GM10266 (cell line): Measurements from ENCODE around the gene RETREG1.
A peak's percentile ranks its signal among the peaks of the same experiment; 100 is the strongest.

Experiments
- DNase-seq: peaks from one replicate; pipeline ENCODE4 v3.0.0; 2012; ENCODE audit errors: extremely low spot score
- CTCF ChIP-seq: IDR thresholded peaks from 2 replicates; pipeline ENCODE4 v1.5.1; 2012; ENCODE audit warnings: mild to moderate bottlenecking, low read depth; ENCODE audit not compliant: control insufficient read depth, insufficient read depth; ENCODE audit errors: missing control alignments

Gene RETREG1, protein sequence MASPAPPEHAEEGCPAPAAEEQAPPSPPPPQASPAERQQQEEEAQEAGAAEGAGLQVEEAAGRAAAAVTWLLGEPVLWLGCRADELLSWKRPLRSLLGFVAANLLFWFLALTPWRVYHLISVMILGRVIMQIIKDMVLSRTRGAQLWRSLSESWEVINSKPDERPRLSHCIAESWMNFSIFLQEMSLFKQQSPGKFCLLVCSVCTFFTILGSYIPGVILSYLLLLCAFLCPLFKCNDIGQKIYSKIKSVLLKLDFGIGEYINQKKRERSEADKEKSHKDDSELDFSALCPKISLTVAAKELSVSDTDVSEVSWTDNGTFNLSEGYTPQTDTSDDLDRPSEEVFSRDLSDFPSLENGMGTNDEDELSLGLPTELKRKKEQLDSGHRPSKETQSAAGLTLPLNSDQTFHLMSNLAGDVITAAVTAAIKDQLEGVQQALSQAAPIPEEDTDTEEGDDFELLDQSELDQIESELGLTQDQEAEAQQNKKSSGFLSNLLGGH

DNA sequence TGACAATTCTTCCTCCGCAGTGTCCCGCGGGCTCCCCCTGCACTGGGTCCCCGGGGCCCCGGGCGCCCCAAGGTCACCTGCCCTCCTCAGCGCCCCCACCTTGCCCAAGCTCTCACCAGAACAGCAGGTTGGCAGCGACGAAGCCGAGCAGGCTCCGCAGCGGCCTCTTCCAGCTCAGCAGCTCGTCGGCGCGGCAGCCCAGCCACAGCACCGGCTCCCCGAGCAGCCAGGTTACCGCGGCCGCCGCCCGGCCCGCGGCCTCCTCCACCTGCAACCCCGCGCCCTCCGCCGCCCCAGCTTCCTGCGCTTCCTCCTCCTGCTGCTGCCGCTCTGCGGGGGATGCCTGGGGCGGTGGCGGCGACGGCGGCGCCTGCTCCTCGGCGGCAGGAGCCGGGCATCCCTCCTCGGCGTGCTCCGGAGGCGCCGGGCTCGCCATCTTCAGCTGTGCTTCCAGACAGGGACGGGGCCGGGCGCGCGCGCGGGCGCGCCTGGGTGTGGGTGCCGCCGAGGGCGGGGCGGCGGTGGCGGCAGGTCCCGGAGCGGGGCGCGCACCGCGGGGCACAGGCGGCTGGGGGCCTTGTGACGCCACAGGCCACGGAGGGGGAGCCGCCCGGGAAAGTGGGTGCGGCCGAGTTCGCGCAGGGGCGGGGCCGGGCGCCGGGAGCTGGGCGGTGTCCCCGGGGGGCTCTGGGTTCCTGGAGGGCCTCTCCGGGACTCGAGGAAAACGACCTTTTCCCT is at the start of gene RETREG1:
TSS of gene RETREG1 (minus strand) at position 462 of the 738 bp plus-strand sequence. CDS start at position 436, 26 bp downstream.
- peak; percentile 62 for DNase-seq
- TF ChIP-seq CTCF = no peak

DNA sequence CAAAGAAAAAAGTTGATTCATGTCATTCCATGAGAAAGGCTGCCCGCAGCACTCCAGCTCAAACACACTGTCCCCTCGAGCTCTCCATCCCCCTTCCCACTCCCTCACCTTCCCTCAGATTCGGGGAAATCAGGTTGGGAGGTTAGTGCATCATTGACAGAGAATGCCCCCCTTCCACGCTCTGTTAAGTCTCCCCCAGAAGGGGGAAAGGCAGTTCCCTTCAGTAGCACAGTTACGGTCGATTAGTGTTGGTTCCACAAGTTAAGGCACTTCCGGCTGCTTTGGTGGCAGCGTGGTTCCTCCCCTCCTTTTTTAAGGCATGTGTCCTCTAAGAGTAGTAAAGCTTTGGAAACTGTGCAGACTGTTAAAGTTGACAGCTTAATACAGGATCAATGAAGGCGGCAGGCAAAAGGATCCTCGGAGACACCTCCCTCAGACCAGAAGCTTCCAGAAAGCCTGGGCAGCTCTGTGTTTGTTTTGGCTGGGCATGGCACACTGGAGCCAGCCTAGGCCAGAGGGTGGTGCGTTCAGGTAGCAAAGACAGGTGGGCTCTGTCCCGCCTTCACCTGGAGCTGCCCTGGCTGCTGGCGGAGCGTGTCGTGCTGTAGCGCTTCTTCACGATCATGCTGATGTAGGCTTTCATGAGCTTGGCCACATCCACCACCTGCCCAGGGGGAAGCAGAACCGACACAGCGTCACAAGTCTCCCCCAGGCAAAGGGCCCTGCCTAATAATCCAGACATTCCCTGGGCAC is 49.5 kb upstream of the RETREG1 start:
- DNase-seq = no peak
- TF ChIP-seq CTCF = no peak

- no peak for DNase-seq
- no peak for TF ChIP-seq CTCF
Observed at GRCh38 chr5:16665601-16666000, 48.8 kb upstream of the RETREG1 start.

DNA sequence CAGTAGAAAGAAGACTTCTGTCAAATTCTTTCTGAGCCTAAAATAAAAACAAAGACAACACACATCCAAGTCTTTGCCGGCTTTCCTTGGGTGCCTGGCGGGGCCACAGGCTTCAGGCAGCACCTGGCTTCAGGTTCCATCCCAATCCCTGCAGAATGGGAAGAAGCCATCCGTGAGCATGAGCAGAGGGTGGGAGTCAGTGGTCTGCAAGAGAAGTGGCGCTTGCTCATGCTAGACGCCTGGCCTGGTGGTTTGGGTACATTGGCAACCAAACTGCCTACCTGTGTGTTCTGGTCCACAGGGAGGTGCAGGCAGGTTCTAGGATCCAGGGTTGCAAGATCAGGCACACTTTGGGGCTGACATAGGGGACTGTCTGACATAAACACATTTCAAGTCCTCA is 47.6 kb upstream of the RETREG1 start:
- no peak for DNase-seq
- no peak for TF ChIP-seq CTCF

DNA sequence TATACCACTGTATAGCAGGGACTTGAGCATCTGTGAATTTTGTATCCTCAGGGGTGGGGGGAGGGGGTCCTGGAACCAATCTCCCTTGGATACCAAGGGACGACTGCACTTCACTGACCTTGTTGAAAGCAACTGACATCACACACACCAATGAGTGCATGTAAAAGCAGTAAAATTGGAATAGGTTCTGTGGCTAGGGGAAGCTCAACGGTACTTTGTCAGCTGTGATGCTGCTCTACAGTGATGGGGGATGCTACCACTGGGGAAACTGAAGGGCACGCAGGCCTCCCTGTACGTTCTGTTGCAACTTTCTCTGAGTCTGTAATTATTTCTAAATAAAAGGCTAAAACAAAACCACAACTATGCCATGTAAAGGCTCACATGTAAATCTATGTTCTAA is 47.0 kb upstream of the RETREG1 start:
- TF ChIP-seq CTCF = no peak
- no peak for DNase-seq

DNA sequence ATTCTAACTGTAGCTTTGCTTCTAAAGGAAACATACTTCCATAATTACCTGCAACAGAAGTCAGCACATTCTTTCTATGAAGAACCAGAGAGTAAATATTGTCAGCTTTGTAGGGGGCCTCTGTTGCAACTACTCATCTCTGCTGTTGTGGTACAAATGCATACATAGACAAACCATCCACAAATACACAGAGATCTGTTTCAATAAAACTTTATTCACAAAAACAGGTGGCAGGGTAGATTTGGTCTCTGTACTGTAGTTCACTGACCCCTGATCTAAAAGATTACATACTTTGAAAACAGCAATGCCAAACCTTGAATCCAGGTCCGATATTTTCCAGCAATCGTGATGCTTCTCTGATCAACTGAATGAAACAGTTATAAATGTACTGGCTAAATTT is 44.9 kb upstream of the RETREG1 start:
- no peak for TF ChIP-seq CTCF
- DNase-seq = no peak
